B cell (primary cell): ENCODE results near the gene ALOXE3. TPM values are rescaled to one million over a fixed set of nuclear protein-coding genes. Genes with fewer than 3 reads are reported as not detected.
A peak's percentile ranks its signal among the peaks of the same experiment; 100 is the strongest.

ENCODE experiments used
- ATAC-seq: fragments of 200-7000 bp; cut with Tn5 transposase; one replicate; pipeline ENCODE4 v1.10.0; 2021; ENCODE audit warnings: low read depth, mild to moderate bottlenecking, moderate number of reproducible peaks, moderate library complexity
- CTCF ChIA-PET: fragments of 350-600 bp; sonication (Branson Sonifier 250); formaldehyde crosslinking; loops from one replicate; lab custom pipeline; 2021; ENCODE audit warnings: antibody characterized with exemption, inconsistent platforms; lab: Charles Lee
- POLR2A ChIA-PET: fragments of 350-600 bp; sonication (Branson Sonifier 250); formaldehyde crosslinking; loops from one replicate; lab custom pipeline; 2021; ENCODE audit warnings: antibody characterized with exemption; lab: Charles Lee
- DNase-seq: peaks from one replicate; pipeline ENCODE4 v3.0.0; 2013
- H2AFZ ChIP-seq: 2 replicates; pipeline ENCODE4 v1.6.1; 2012; ENCODE audit warnings: mild to moderate bottlenecking, low read depth, low read length; ENCODE audit not compliant: insufficient read depth, poor library complexity, severe bottlenecking
- H3K27ac ChIP-seq, 2 donors: 1 replicate in 1 of 2; 2 replicates in 1 of 2; pipeline ENCODE4 v1.5.1; 2012 to 2013; ENCODE audit warnings: low read length in 2 of 2, mild to moderate bottlenecking in 2 of 2, moderate library complexity in 1 of 2
- H3K27me3 ChIP-seq, 4 experiments: fragments of 200-600 bp in 1 of 4; sonication (generic) in 1 of 4; replicated peaks in 1 of 4; 1 replicate in 2 of 4; 2 replicates in 2 of 4; pipeline versions ENCODE4 v1.6.1 to v1.7.0; 2013 to 2016; ENCODE audit warnings: low read length in 3 of 4, mild to moderate bottlenecking in 2 of 4, mixed read lengths in 1 of 4, moderate library complexity in 1 of 4; ENCODE audit not compliant: insufficient read depth in 4 of 4, control insufficient read depth in 3 of 4; ENCODE audit errors: control extremely low read depth in 1 of 4
- H3K36me3 ChIP-seq, 2 experiments: replicated peaks in 1 of 2; 1 replicate in 1 of 2; 2 replicates in 1 of 2; pipeline versions ENCODE4 v1.6.1 to v1.7.1; 2013; ENCODE audit warnings: low read length in 1 of 2; ENCODE audit not compliant: insufficient read depth in 2 of 2, control insufficient read depth in 1 of 2; ENCODE audit errors: control extremely low read depth in 1 of 2, extremely low read depth in 1 of 2
- H3K4me1 ChIP-seq, 2 donors: fragments of 200-600 bp in 1 of 2; sonication (generic) in 1 of 2; 1 replicate in 1 of 2; 2 replicates in 1 of 2; pipeline versions ENCODE4 v1.5.1 to v1.6.1; 2013 to 2017; ENCODE audit warnings: low read length in 2 of 2; ENCODE audit not compliant: control insufficient read depth in 2 of 2, insufficient read depth in 2 of 2
- H3K4me2 ChIP-seq: replicated peaks from 2 replicates; pipeline ENCODE3; 2012; ENCODE audit warnings: mild to moderate bottlenecking, low read depth, low read length; ENCODE audit not compliant: poor library complexity, severe bottlenecking
- H3K4me3 ChIP-seq, 5 experiments: fragments of 200-600 bp in 1 of 5; sonication (generic) in 1 of 5; 1 replicate in 3 of 5; 2 replicates in 2 of 5; pipeline versions ENCODE4 v1.5.1 to v1.7.0; 2011 to 2016; ENCODE audit warnings: low read length in 4 of 5, mild to moderate bottlenecking in 4 of 5, low read depth in 2 of 5, control low read depth in 1 of 5, moderate library complexity in 1 of 5; ENCODE audit not compliant: insufficient read depth in 1 of 5; ENCODE audit errors: control extremely low read depth in 1 of 5, extremely low read depth in 1 of 5
- H3K79me2 ChIP-seq: fragments of 200-600 bp; sonication (generic); one replicate; pipeline ENCODE4 v1.6.0; 2016; ENCODE audit warnings: low read length; ENCODE audit not compliant: control insufficient read depth, insufficient read depth
- H3K9ac ChIP-seq: fragments of 200-600 bp; sonication (generic); 2 replicates; pipeline ENCODE4 v1.6.1; 2017; ENCODE audit warnings: mild to moderate bottlenecking, low read length, moderate library complexity
- H3K9me3 ChIP-seq, 3 donors: one replicate each; pipeline versions ENCODE4 v1.6.1 to v1.7.1; 2013; ENCODE audit warnings: low read length in 2 of 3; ENCODE audit not compliant: control insufficient read depth in 2 of 3, insufficient read depth in 1 of 3; ENCODE audit errors: control extremely low read depth in 1 of 3
- H4K20me1 ChIP-seq: 2 replicates; pipeline ENCODE4 v1.6.0; 2012; ENCODE audit warnings: mild to moderate bottlenecking, low read length; ENCODE audit not compliant: insufficient read depth, control insufficient read depth, poor library complexity, severe bottlenecking
- H3K27ac Mint-ChIP-seq: one replicate; pipeline ENCODE4 v1.8.0; 2021; ENCODE audit warnings: mixed read lengths
- H3K27me3 Mint-ChIP-seq: one replicate; pipeline ENCODE4 v1.8.0; 2021; ENCODE audit warnings: mixed read lengths
- H3K4me1 Mint-ChIP-seq: one replicate; pipeline ENCODE4 v1.8.0; 2021; ENCODE audit warnings: mixed read lengths
- H3K4me3 Mint-ChIP-seq: one replicate; pipeline ENCODE4 v1.8.0; 2021; ENCODE audit warnings: mixed read lengths
- H3K9me3 Mint-ChIP-seq: one replicate; pipeline ENCODE4 v1.8.0; 2022; ENCODE audit warnings: mixed read lengths; ENCODE audit not compliant: insufficient read depth
- CTCF ChIP-seq: fragments of 200-600 bp; IDR thresholded peaks from one replicate; pipeline ENCODE4 v1.8.0; 2022; ENCODE audit warnings: antibody characterized with exemption, mild to moderate bottlenecking
- EZH2 ChIP-seq: IDR thresholded peaks from 2 replicates; pipeline ENCODE4 v1.6.1; 2012; ENCODE audit warnings: borderline replicate concordance, low read depth, mild to moderate bottlenecking, moderate library complexity, low read length; ENCODE audit not compliant: insufficient read depth, poor library complexity, severe bottlenecking
- WGBS: methylation state at CpG from one replicate; pipeline ENCODE4 v1.1.5; 2013; ENCODE audit warnings: missing lambda C conversion rate; ENCODE audit not compliant: insufficient coverage; 5-methylcytosine and 5-hydroxymethylcytosine counted together
- intact Hi-C: fragments of 100-400 bp; cut with micrococcal nuclease; formaldehyde crosslinking; loops from one replicate; pipeline ENCODE4 v1.10.0; 2022
- polyA plus RNA-seq: library from polyadenylated mRNA; depleted of rRNA; stranded (reverse); fragments of >200 nt; gene quantifications from 2 replicates; pipeline ENCODE4 v1.2.3, GENCODE V29; 2012
- total RNA-seq, 2 donors: library from RNA; stranded (reverse); fragments of 120-200 nt in 1 of 2; gene quantifications; 1 replicate in 1 of 2; 2 replicates in 1 of 2; pipeline versions ENCODE4 v1.2.3 to v1.2.4, GENCODE V29; 2013 to 2022

ALOXE3 gene
- total and polyA plus RNA-seq, 2 donors (not counting 1 experiment from before 2014, with no cell fraction given): 0.04 TPM; not detected in 1

- Histone ChIP-seq H2AFZ (peak overlapping the region; percentile 14), H3K4me3 (peak overlapping the region; percentile 62 to 84 (median 72)), H4K20me1 (peaks cover 7% of the 10 kb centered on the region), H3K27me3 (no peaks in the 10 kb centered on the region), H3K4me1 (peaks cover 10 to 20% of the 10 kb centered on the region in 2 donors), H3K36me3 (peaks cover 0 to 28% of the 10 kb centered on the region in 2 experiments), H3K27ac (peak overlapping the region; percentile 84 to 98), H3K9ac (peak overlapping the region; percentile 65), H3K79me2 (no peaks in the 10 kb centered on the region), H3K4me2 (peak overlapping the region; percentile 70), H3K9me3 (no peaks in the 10 kb centered on the region)
- peak; percentile 98 for DNase-seq
- Mint-ChIP-seq H3K9me3 (no peaks in the 10 kb centered on the region), H3K27ac (no peak overlapping the region), H3K27me3 (no peaks in the 10 kb centered on the region), H3K4me1 (peaks cover 2% of the 10 kb centered on the region), H3K4me3 (no peak overlapping the region)
- ATAC-seq: peak; percentile 96
- CTCF ChIA-PET: interaction anchor here (1.1 to 7.2 kb wide), 22 partner anchors 9 to 162 kb away, joined by 3 to 86 read pairs (median 8); partner anchors contain the start of genes ALOXE3, HES7, PER1 and SLC25A35
- intact Hi-C loops: loop anchor here (1.0 kb wide), 10 partner anchors 12 to 161 kb away; partner anchors contain the start of genes PFAS and SLC25A35
- POLR2A ChIA-PET: interaction anchor here (0.6 to 2.8 kb wide), 19 partner anchors 9 to 1086 kb away, joined by 3 to 36 read pairs (median 6); partner anchors contain the start of genes BORCS6, CTC1, HES7 and PER1
- TF ChIP-seq CTCF: peak; percentile 94
- TF ChIP-seq EZH2: no peak
- under 1% methylated on average over 43 of the region's 46 CpGs for WGBS
Observed at GRCh38 chr17:8138672-8139371, 20.5 kb upstream of the ALOXE3 start.

GRCh38 chr17:8138374-8138671, 20.0 kb upstream of the ALOXE3 start:
- Histone ChIP-seq H3K79me2 (no peaks in the 10 kb centered on the region), H3K4me2 (peak overlapping the region; percentile 70), H3K4me3 (peak overlapping the region; percentile 40 to 84 (median 63)), H3K4me1 (peaks cover 10 to 20% of the 10 kb centered on the region in 2 donors), H3K27me3 (no peaks in the 10 kb centered on the region), H3K9me3 (no peaks in the 10 kb centered on the region), H4K20me1 (peaks cover 7% of the 10 kb centered on the region), H3K9ac (peak overlapping the region; percentile 65), H2AFZ (peak overlapping the region; percentile 14), H3K36me3 (peaks cover 0 to 23% of the 10 kb centered on the region in 2 experiments), H3K27ac (peak overlapping the region; percentile 84 to 98)
- H3K4me3 Mint-ChIP-seq: no peak overlapping the region
- no peak for TF ChIP-seq EZH2
- no peak for TF ChIP-seq CTCF
- H3K4me1 Mint-ChIP-seq: peaks cover 2% of the 10 kb centered on the region
- ATAC-seq (no peak), DNase-seq (no peak)
- no peaks in the 10 kb centered on the region for H3K27me3 Mint-ChIP-seq
- intact Hi-C loops: loop anchor here (1.0 kb wide), 6 partner anchors 12 to 162 kb away; no protein-coding TSS in a partner anchor
- ChIA-PET POLR2A (interaction anchor here (0.6 to 2.8 kb wide), 15 partner anchors 10 to 487 kb away, joined by 3 to 36 read pairs (median 7); partner anchors contain the start of genes BORCS6, CTC1, HES7 and PER1), CTCF (interaction anchor here (0.7 to 7.2 kb wide), 26 partner anchors 9 to 162 kb away, joined by 3 to 86 read pairs (median 6); partner anchors contain the start of genes ALOXE3, HES7, PER1 and SLC25A35)
- 0% methylated on average over 7 of the region's 7 CpGs for WGBS
- H3K27ac Mint-ChIP-seq: no peak overlapping the region
- H3K9me3 Mint-ChIP-seq: no peaks in the 10 kb centered on the region
